GM21360 (cell line): Measurements from ENCODE around the gene CFAP61.
"Not testable (repeated sequence)": the region's sequence is repeated elsewhere in the genome, so short reads cannot be mapped to it uniquely, and the experiment has no call there.

Experiments used
- ATAC-seq: cut with Tn5 transposase; IDR thresholded peaks from one replicate; pipeline ENCODE4 v1.9.1; 2021; ENCODE audit warnings: mild to moderate bottlenecking, moderate library complexity; ENCODE audit not compliant: unreplicated experiment

CFAP61 gene

GRCh38 chr20:20085071-20085470 is 32.7 kb downstream of the CFAP61 start:
- no peak for ATAC-seq

- ATAC-seq, result no peak
Measured at GRCh38 chr20:20085812-20086211, 33.5 kb downstream of the CFAP61 start.

- no peak for ATAC-seq
Measured at GRCh38 chr20:20089018-20089417, 36.7 kb downstream of the CFAP61 start.

GRCh38 chr20:20089939-20090338 is 37.6 kb downstream of the CFAP61 start:
- no peak for ATAC-seq

GRCh38 chr20:20092827-20093226 is 40.5 kb downstream of the CFAP61 start:
- ATAC-seq, result no peak

- ATAC-seq, result no peak
Measured at GRCh38 chr20:20094410-20094809, 42.1 kb downstream of the CFAP61 start.

GRCh38 chr20:20095114-20095872 is 43.0 kb downstream of the CFAP61 start:
- no peak for ATAC-seq

GRCh38 chr20:20096421-20096820 is 44.1 kb downstream of the CFAP61 start:
- no peak for ATAC-seq

GRCh38 chr20:20100881-20101280 is 48.5 kb downstream of the CFAP61 start:
- no peak for ATAC-seq

GRCh38 chr20:20102163-20102562 is 49.8 kb downstream of the CFAP61 start:
- ATAC-seq, result no peak

- ATAC-seq, result no peak
Measured at GRCh38 chr20:20102716-20103258, 50.5 kb downstream of the CFAP61 start.

- no peak for ATAC-seq
Measured at GRCh38 chr20:20103486-20103885, 51.2 kb downstream of the CFAP61 start.

GRCh38 chr20:20123187-20123586 is 70.9 kb downstream of the CFAP61 start:
- not testable (repeated sequence) for ATAC-seq

GRCh38 chr20:20130399-20130798 is 78.1 kb downstream of the CFAP61 start:
- ATAC-seq, result no peak

GRCh38 chr20:20134941-20135575 is 82.7 kb downstream of the CFAP61 start:
- no peak for ATAC-seq

GRCh38 chr20:20136313-20136712 is 84.0 kb downstream of the CFAP61 start:
- no peak for ATAC-seq

GRCh38 chr20:20137851-20138250 is 85.5 kb downstream of the CFAP61 start:
- no peak for ATAC-seq

- ATAC-seq, result no peak
Measured at GRCh38 chr20:20138301-20139064, 86.2 kb downstream of the CFAP61 start.

GRCh38 chr20:20139403-20139802 is 87.1 kb downstream of the CFAP61 start:
- ATAC-seq, result no peak

- no peak for ATAC-seq
Measured at GRCh38 chr20:20143165-20143564, 90.8 kb downstream of the CFAP61 start.

- no peak for ATAC-seq
Measured at GRCh38 chr20:20143646-20144045, 91.3 kb downstream of the CFAP61 start.
